HG03103 (cell line): ENCODE data around the gene PARN.
"Not testable (repeated sequence)": the region's sequence is repeated elsewhere in the genome, so short reads cannot be mapped to it uniquely, and the experiment has no call there.

ENCODE experiments used
- ATAC-seq: cut with Tn5 transposase; IDR thresholded peaks from one replicate; pipeline ENCODE4 v1.9.1; 2021; ENCODE audit warnings: low read depth; ENCODE audit not compliant: unreplicated experiment

Gene PARN

GRCh38 chr16:14576069-14576468 lies 54.0 kb downstream of the PARN start:
- no peak for ATAC-seq

GRCh38 chr16:14574698-14575415 lies 55.2 kb downstream of the PARN start:
- not testable (repeated sequence) for ATAC-seq

- ATAC-seq, result no peak
These were observed 57.5 kb downstream of the PARN start for GRCh38 chr16:14572535-14572934.

- ATAC-seq, result no peak
These were observed 60.8 kb downstream of the PARN start for GRCh38 chr16:14569213-14569612.

- ATAC-seq, result no peak
These were observed 63.5 kb downstream of the PARN start for GRCh38 chr16:14566599-14566998.

- no peak for ATAC-seq
These were observed 64.4 kb downstream of the PARN start for GRCh38 chr16:14565688-14566025.

DNA sequence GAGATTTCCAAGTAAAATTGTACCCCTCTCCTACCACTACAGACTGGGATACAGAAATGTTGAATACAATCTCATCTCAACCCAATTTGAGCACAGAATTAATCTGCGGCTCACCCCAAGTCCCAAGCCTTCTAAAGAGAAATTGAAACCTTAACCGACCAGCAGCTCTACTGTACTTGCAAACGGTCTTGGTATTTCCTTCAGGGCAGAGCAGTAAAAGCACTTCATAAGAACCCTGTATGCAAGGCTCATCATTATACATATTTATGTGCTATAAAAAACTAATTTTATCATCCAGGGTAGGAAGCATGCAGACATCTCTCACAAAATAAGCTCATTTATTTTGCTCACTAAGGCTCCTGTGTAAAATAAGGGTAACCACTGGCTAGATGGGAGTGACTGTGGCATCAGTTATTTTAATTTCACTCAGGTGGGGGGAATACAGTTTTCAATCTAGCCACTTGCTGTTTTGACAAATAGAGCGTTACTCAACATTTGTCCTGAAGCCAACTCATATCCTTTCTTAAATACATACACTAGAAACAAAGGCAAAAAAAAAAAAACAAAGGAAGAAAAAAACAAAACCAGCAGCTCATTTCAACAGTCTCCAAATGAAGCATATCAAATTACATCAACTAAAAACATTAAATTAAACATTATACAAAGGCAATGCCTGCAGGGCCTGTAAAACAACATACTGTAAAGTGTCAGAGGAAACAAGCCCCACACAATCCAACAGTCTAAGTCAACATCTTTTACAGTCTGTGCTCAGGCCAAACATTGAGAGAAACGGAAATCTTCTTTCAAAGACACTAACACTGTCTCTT lies 65.0 kb downstream of the PARN start:
- ATAC-seq, result no peak

- ATAC-seq, result no peak
These were observed 65.7 kb downstream of the PARN start for GRCh38 chr16:14564323-14564722.

DNA sequence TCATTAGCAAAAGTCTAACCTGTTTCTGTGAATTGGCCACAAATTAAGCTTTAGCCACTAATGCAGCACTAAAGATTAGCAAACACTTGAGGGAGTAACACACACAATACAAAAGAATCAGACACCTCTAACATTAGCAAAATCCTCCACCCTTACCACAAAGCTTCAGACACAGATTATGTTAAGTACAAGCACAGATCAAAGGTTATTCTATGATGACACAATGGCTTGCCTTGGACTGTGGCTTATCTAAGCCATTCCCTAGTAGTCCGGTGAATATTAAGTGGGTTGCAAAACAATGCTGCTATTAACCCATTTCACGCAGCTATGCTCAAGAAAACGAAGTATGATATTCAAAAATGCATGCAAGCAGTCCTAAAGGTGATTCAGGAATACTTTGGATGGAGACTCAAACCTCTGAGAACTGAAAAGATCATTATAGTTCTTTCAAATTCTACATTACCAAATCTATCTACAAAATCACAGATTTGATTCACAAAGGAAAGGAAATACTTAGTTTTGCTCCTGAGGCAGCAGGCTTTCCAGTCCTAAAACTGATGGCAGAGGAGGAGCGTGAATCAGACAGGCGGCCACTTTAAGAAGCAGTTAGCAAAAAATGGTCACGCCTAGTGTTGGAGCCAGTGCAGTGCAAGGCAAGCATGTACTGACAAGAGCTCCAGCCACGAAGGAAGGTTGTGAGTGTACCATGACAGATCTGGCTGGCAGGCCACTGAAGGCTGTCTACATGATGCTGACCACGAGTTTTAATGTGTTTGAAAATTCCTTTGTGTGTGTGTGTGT lies 67.2 kb downstream of the PARN start:
- ATAC-seq, result no peak

DNA sequence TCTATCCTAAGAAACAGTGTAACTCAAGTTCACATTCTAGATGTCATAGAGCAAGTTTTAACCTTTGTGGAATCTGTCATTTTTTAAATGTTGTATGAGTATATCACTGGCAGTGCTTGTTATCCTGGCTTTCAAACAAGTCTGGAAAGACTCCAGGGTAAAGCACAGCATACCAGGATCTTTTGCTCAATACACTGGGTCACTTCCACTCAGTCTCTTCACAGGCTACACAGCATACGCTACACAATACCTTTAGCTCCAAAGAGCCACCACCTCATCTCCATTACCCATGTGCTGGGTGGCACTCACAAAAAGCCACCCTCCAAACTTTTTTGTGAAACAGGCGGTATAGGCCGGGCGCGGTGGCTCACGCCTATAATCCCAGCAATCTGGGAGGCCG lies 69.5 kb downstream of the PARN start:
- no peak for ATAC-seq

- ATAC-seq, result no peak
These were observed 70.2 kb downstream of the PARN start for GRCh38 chr16:14559809-14560241.

DNA sequence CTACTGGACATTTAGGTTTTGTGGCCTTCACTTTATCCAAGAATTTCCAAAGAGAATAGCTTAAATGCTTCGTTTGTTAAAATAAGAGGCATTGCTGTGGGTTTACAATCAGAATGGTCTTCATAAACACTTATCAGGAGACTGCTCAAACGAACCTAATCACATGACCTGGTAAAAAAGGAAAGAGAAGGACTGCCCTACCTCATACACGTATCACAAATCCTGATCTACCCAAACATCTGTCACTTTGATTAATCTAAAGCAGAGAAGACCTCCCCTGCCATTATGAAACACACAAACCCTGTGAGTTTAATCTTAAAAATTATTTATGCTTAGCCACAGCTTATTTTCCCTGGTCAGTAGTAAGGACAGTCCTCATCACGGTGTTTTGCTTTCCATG lies 76.6 kb downstream of the PARN start:
- no peak for ATAC-seq

DNA sequence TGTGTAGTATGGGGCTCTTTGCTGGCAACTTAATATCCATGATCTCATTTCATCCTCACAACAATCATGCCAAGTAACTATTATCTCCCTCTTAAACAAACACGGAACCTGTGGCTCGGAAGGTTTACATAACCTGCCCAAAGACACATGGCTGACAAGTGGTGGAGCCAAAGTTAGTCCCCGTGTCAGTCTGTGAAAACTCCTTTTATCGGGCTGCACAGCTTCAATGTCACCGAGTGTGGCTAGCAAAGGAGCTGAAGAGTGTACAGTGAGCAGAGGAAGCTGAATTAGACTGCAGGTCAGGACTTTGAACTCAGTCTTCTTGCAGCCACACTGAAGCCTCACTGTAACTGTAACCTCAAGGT lies 80.3 kb downstream of the PARN start:
- ATAC-seq, result no peak

GRCh38 chr16:14548933-14549788 lies 80.9 kb downstream of the PARN start:
- no peak for ATAC-seq

GRCh38 chr16:14545346-14545884 lies 84.6 kb downstream of the PARN start:
- ATAC-seq, result no peak

GRCh38 chr16:14544846-14545245 lies 85.2 kb downstream of the PARN start:
- not testable (repeated sequence) for ATAC-seq

GRCh38 chr16:14539631-14540030 lies 90.4 kb downstream of the PARN start:
- no peak for ATAC-seq

GRCh38 chr16:14539156-14539555 lies 90.9 kb downstream of the PARN start:
- no peak for ATAC-seq

DNA sequence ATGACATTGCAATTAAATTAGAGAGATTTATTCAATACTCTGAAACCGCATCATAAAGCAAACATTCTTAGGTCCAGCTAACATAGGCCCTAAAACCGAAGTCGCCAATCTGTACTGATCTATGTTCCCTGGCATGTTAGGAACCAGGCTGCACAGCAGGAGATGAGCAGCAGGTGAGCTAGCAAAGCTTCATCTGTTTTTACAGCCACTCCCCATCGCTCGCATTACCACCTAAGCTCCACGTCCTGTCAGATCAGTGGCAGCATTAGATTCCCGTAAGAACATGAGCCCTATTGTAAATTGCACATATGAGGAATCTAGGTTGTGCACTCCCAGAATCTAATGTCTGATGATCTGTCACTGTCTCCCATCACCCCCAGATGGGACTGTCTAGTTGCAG lies 91.5 kb downstream of the PARN start:
- ATAC-seq, result no peak

DNA sequence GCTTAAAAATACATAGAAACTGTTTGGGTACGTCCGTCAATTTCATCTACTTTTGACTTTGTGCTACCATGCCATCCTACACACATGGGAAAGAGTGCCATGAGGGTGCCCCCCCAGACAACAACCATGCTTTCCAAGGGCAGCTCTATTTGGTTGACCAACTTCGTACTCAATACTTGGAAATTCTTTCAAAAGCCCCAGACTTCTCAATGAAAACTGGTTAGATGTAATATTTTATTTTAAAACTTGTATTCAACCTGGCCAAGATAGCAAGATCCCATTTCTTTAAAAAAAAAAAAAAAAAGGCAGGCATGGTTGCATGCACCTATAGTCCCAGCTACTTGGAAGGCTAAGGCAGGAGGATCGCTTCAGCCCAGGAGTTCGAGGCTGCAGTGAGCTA lies 98.4 kb downstream of the PARN start:
- ATAC-seq, result no peak
